ENCODE results near the gene SLC25A21.

The SLC25A21 gene

DNA sequence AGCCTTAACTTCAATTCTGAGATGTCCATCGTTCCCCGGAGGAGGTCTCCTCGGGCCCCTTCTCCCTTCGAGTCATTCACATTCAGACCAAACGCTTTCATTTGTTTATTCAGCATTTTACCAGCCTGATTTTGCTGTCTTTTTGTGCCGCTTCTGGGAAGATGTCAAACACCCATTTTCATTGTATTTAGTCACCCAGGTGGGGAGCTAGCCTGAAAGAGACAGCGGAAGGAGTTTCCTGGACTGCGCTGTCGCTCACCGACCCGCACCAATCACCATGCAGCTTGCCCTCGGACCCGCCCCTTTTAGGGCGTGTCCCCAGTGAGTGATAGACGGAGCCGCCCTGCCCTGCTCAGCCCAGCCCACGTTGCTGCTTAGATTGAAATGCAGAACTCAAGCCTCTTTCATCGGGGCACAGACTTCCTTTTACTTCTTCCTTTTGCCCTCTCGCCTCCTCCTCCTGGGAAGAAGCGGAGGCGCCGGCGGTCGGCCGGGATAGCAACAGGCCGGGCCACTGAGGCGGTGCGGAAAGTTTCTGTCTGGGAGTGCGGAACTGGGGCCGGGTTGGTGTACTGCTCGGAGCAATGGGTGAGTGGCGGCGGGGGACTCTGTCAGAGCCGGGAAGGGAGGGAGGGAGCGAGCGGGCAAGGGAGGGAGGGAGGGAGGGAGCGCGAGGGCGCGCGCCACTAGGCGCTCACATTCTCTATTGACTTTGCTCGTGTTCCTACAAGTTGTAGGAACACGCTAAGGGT, 510.7 kb downstream of the SLC25A21 start, which contains the start of gene PAX9:
Gene PAX9, plus strand, starts transcription at position 355 of the 752 bp plus-strand sequence. Its CDS starts 230 bp downstream, at position 585.
- Histone ChIP-seq H3K27me3 (ENCODE audit: control insufficient read depth in 1 of 2, insufficient read depth in 2 of 2, low read length in 2 of 2) (peaks cover 98 to 100% of the 10 kb centered on the region in 2 donors), H3K27ac (ENCODE audit: low read depth, low read length) (no peak within 1 kb of the TSS), H3K9me3 (ENCODE audit: low read length) (no peaks in the 10 kb centered on the region), H3K36me3 (ENCODE audit: insufficient read depth, low read length) (no peaks in the 10 kb centered on the region), H3K4me3 (ENCODE audit: low read depth in 1 of 2, low read length in 2 of 2) (peak within 1 kb of the TSS; percentile 29 to 50), H3K9ac (ENCODE audit: low read length) (no peak within 1 kb of the TSS), H3K4me1 (ENCODE audit: insufficient read depth, low read length) (peaks cover 42% of the 10 kb centered on the region)

DNA sequence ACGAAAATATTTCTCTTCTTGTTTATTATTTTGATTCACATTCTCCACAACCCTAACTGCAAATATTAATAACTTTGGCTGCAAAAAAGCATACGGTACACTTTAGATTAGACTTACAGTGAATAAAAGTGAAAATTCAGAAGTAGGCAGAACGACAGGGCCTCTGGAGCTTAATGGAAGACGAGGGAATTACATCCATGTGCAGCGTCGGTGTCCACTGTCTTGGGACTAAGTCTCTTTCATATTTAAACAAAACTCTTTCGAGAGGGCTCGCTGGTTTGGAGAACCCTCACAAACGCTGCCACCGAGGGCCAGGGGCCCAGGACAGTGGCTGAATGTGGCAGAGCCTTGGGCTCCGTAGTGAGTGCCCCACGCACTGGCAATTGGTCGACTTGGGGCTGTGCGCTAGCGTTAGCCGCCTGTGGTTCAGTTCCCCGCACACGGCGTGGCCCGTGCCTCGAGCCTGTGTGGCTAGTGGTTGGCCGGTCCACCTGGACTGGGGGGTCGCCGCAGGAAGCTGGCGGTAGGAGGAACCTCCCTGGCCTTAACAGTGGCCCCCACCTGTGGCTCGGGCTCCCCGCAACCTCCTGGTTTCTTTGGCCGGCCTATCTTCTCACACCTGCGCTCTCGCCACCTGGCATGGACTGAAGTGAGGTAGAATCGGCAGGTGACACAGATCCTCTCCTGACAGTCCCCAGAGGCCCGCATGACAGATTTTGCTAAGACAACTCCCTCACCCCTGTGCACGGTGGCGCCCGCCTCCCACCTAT, 511.5 kb downstream of the SLC25A21 start:
- Histone ChIP-seq H3K27me3 (ENCODE audit: control insufficient read depth in 1 of 2, insufficient read depth in 2 of 2, low read length in 2 of 2) (peaks cover 98 to 100% of the 10 kb centered on the region in 2 donors), H3K4me3 (ENCODE audit: low read depth in 1 of 2, low read length in 2 of 2) (peak overlapping the region in 1 of 2 donors; percentile 29), H3K36me3 (ENCODE audit: insufficient read depth, low read length) (no peaks in the 10 kb centered on the region), H3K9ac (ENCODE audit: low read length) (no peak overlapping the region), H3K9me3 (ENCODE audit: low read length) (no peaks in the 10 kb centered on the region), H3K27ac (ENCODE audit: low read depth, low read length) (no peak overlapping the region), H3K4me1 (ENCODE audit: insufficient read depth, low read length) (peaks cover 49% of the 10 kb centered on the region)

DNA sequence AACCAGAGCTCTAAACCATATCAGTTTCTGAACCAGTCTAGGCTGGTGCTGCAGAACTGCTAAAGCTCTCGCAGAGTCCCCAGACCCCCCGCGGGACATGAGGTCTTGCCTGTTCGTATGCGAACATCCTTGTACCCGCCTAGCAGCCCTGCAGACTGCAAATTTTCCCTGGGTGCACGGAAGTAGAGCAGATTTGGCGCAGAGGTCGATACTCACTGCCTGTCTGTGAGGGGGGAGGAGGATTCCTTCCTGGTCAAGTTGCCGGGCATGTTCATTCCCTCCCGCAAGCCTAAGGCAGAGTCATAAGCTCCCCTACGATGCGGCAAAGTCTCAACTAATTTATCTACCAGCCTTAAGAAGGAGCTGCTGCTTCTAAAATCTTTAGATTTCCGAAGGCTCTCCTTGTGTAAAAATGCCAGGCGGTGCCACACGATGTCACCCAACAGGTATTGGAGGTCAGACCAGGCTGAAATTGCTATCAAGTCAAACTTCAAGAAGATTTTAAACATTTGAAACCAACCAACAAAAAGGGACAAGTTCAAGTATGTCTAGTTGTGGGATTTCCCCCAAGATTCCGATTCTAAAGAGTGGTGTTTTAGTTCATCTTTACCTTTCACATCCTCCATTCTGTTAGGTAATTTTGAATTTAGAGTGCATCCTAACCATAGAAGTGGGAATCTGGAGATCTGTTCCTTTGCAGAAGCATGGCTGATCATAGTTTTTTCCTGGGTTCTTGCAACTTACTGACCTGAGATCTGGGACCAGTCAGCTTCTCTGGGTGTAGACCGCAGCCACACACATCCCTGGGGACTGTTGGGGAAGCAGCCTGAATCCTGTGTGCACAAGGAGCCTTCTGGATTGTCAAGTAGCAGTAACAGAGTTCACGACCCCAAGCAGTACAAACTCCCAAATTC, 512.3 kb downstream of the SLC25A21 start:
- peaks cover 51% of the 10 kb centered on the region for H3K4me1 ChIP-seq (ENCODE audit: insufficient read depth, low read length)
- no peak overlapping the region for H3K27ac ChIP-seq (ENCODE audit: low read depth, low read length)
- no peak overlapping the region for H3K4me3 ChIP-seq (ENCODE audit: low read depth in 1 of 2, low read length in 2 of 2)
- no peaks in the 10 kb centered on the region for H3K36me3 ChIP-seq (ENCODE audit: insufficient read depth, low read length)
- H3K9me3 ChIP-seq (ENCODE audit: low read length), result no peaks in the 10 kb centered on the region
- no peak overlapping the region for H3K9ac ChIP-seq (ENCODE audit: low read length)
- H3K27me3 ChIP-seq (ENCODE audit: control insufficient read depth in 1 of 2, insufficient read depth in 2 of 2, low read length in 2 of 2), result peaks cover 98 to 100% of the 10 kb centered on the region in 2 donors

DNA sequence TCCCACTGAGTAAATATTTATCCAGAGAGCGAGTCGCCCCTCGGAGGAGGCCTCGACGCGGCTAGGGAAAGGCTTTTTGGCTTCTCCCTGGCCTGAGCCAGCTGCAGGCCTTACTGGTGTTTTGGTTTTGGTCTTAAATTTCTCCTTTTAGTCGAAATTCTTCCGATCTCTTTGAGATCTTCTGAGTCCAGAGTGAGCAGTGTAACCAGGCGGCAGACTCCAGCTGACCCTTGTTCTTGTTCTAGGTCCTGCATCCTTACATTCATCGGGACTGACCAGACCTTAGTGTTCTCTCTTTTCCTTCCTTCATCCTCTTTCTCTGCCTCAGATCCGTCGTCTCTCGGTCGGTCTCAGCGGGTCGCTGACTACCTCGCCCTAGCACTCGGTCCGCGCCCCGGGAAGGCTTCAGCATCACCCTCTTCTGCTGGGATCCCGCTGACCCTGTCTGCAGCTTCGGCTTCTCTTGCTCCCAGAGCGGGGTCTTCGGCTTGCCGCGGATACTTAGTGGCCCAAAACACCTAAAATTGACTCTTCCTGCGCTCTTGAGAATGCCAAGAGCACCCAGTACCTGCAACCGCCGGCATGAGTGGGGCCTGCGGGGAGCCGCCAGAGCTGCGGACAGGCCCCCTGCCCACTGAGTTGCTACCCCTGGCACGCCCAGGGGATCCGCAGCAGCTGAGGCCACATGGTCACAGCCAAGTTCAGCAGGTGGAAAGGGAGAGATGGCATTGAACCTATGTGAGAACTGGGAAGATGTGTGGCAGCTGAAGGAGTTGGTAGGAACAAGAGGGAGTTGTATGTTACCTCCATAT, 513.2 kb downstream of the SLC25A21 start:
- Histone ChIP-seq H3K9me3 (ENCODE audit: low read length) (no peaks in the 10 kb centered on the region), H3K4me1 (ENCODE audit: insufficient read depth, low read length) (peaks cover 50% of the 10 kb centered on the region), H3K4me3 (ENCODE audit: low read depth in 1 of 2, low read length in 2 of 2) (no peak overlapping the region), H3K9ac (ENCODE audit: low read length) (no peak overlapping the region), H3K27me3 (ENCODE audit: control insufficient read depth in 1 of 2, insufficient read depth in 2 of 2, low read length in 2 of 2) (peaks cover 98 to 100% of the 10 kb centered on the region in 2 donors), H3K36me3 (ENCODE audit: insufficient read depth, low read length) (no peaks in the 10 kb centered on the region), H3K27ac (ENCODE audit: low read depth, low read length) (no peak overlapping the region)

DNA sequence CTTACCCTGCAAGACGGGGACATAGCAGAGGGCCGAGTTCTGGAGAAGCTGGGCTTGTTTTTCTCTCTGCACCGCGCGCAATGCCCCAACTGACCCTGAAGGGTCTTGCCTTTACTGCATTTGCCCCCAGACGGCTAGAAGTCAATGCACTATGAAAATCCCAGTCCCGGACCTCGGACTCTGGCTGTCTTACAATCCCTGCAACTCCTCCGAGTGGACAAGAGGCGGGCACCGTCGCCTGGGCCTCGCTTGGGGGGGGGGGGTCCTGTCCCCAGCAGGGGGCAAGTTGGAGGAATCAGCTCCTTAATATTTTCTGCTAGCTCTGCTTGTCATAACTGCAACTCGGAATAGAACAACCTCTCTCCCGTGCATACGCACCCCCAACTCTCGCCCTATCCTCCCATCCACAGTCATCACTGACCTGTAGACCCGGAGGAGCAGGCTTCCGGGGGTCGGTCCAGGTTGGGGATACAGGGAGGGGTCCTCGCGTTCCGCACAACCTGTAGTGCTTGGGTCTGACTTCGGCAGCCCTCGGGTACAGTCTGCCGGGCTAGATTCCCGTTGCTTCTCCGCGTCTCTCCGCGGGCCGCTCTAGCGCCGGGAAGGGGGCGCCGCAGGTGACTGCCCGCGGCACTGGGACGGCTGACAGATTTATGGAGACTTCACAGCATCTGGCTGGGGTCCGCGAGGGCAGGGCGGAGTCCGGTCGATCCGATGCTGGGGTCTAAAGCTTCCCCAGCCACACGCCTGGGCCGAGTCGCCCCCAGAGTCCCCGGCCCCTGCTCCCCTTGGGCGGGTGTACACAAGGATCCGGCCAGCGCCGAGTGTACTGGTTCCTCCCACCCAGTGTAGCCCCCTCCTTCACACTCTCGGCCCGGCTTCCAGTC, 514.0 kb downstream of the SLC25A21 start:
- H3K4me1 ChIP-seq (ENCODE audit: insufficient read depth, low read length), result peaks cover 42% of the 10 kb centered on the region
- no peaks in the 10 kb centered on the region for H3K9me3 ChIP-seq (ENCODE audit: low read length)
- H3K36me3 ChIP-seq (ENCODE audit: insufficient read depth, low read length), result no peaks in the 10 kb centered on the region
- H3K27ac ChIP-seq (ENCODE audit: low read depth, low read length), result no peak overlapping the region
- H3K9ac ChIP-seq (ENCODE audit: low read length), result no peak overlapping the region
- H3K4me3 ChIP-seq (ENCODE audit: low read depth in 1 of 2, low read length in 2 of 2), result peak overlapping the region in 1 of 2 donors; percentile 27
- peaks cover 98 to 100% of the 10 kb centered on the region in 2 donors for H3K27me3 ChIP-seq (ENCODE audit: control insufficient read depth in 1 of 2, insufficient read depth in 2 of 2, low read length in 2 of 2)

DNA sequence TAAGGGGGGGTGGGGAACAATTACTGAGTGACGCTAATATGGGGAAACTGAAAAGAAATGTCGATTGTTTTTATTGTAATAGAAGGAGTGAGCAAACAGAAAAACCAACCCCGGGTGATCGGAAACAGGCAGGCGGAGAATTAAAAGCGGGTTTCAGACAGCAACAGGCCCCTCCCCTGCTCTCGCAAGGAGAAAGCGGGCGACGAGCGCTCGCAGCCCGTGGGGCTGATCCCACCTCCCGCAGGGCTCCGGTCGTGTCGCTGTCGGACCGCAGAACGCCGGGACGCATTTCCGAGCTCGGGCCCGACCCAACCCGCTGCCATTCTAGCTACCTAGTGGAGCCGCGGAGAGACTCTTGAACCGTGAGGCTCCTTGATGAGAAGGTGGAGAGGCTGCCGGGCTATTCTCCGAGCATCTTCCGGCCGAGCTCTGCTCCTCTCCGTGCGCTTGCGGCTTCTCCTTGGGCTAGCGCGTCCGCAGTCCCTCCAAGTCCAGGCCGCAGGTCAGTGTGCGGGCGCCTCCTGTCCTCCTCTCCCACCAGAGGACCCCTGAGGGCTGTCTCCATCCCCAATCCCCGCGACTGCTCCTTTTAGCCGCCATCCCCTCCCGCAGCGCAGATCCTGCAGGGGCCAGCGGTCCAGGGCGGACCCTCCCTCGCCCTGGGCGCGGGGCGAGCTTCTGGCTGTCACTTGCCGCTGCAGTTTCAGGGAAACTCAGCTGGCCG, 514.8 kb downstream of the SLC25A21 start:
- Histone ChIP-seq H3K9ac (ENCODE audit: low read length) (no peak overlapping the region), H3K27ac (ENCODE audit: low read depth, low read length) (no peak overlapping the region), H3K4me1 (ENCODE audit: insufficient read depth, low read length) (peaks cover 36% of the 10 kb centered on the region), H3K27me3 (ENCODE audit: control insufficient read depth in 1 of 2, insufficient read depth in 2 of 2, low read length in 2 of 2) (peaks cover 98 to 100% of the 10 kb centered on the region in 2 donors), H3K4me3 (ENCODE audit: low read depth in 1 of 2, low read length in 2 of 2) (peak overlapping the region; percentile 6 to 27), H3K36me3 (ENCODE audit: insufficient read depth, low read length) (no peaks in the 10 kb centered on the region), H3K9me3 (ENCODE audit: low read length) (no peaks in the 10 kb centered on the region)

DNA sequence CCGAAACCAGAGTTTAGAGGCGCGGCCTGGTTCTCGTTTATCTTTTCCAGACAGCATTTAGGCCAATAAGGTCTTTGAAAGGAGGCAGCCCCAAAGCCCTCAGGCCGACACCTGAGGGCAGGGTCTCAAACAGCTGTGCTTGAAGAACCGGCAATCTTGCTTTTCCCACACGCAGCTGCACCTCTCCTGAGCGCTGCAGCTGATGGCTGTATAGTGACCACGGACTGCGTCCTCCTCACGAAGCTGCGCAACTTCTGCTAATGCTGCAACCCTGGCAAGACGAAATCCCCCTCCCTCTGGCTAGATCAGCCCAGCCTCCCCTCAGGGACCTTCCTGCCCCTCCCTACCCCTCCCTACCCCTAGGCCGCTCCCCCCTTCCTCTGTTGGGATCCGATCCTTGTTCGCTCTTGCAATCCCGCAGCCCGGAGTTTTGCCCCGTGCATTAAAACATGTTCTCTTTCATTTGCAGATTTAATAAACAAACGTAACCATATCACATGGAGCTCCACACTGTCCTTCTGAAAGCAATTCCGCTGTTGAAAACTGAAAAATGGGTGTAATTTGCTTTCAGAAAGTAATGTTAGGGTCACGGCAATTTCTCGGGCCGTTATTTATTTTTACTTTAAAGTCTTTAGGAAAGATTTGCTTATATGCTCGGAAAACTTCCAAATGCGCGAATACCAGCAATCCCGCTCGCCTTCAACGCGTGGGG, 515.6 kb downstream of the SLC25A21 start:
- H3K4me3 ChIP-seq (ENCODE audit: low read depth in 1 of 2, low read length in 2 of 2), result peak overlapping the region; percentile 6 to 27
- H3K36me3 ChIP-seq (ENCODE audit: insufficient read depth, low read length), result no peaks in the 10 kb centered on the region
- peaks cover 30% of the 10 kb centered on the region for H3K4me1 ChIP-seq (ENCODE audit: insufficient read depth, low read length)
- no peak overlapping the region for H3K9ac ChIP-seq (ENCODE audit: low read length)
- H3K27ac ChIP-seq (ENCODE audit: low read depth, low read length), result no peak overlapping the region
- no peaks in the 10 kb centered on the region for H3K9me3 ChIP-seq (ENCODE audit: low read length)
- H3K27me3 ChIP-seq (ENCODE audit: control insufficient read depth in 1 of 2, insufficient read depth in 2 of 2, low read length in 2 of 2), result peaks cover 98 to 100% of the 10 kb centered on the region in 2 donors

DNA sequence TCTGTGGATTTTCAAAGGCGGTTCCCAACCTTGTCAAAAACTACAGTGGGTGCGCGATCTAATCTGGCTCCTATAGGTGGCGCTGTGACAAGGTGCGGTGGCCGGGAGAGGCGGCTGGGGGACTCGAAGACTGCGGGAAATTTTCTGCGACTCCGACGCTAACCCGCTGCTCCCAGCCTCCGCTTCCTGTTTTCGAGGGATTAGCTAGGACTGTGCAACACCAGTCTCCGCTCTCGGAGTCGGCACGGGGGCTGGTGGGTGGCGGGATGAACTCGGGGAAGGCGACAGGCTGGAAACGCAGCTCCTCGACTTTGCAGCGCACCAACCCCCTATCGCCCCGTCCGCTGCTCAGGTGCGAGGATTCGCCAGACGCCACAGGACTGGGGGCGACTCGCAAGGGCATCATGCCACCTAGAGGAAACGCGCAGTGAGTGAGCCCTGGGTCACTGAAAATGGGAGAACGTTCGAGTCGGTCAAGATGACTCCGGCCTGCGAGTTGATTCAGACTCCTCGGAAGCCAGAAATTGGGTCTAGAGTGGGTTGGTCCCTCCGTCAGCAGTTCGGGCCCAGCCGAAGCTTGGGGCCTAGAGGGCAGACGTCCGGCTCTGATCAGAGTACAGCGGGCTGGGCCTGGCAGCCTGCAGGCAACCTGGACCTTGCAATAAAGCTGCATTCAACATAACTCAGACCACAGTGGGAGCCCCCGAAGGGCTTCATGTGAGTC, 516.3 kb downstream of the SLC25A21 start:
- Histone ChIP-seq H3K4me3 (ENCODE audit: low read depth in 1 of 2, low read length in 2 of 2) (peak overlapping the region in 1 of 2 donors; percentile 31), H3K27ac (ENCODE audit: low read depth, low read length) (no peak overlapping the region), H3K27me3 (ENCODE audit: control insufficient read depth in 1 of 2, insufficient read depth in 2 of 2, low read length in 2 of 2) (peaks cover 96 to 100% of the 10 kb centered on the region in 2 donors), H3K9ac (ENCODE audit: low read length) (no peak overlapping the region), H3K36me3 (ENCODE audit: insufficient read depth, low read length) (no peaks in the 10 kb centered on the region), H3K4me1 (ENCODE audit: insufficient read depth, low read length) (peaks cover 30% of the 10 kb centered on the region), H3K9me3 (ENCODE audit: low read length) (no peaks in the 10 kb centered on the region)

DNA sequence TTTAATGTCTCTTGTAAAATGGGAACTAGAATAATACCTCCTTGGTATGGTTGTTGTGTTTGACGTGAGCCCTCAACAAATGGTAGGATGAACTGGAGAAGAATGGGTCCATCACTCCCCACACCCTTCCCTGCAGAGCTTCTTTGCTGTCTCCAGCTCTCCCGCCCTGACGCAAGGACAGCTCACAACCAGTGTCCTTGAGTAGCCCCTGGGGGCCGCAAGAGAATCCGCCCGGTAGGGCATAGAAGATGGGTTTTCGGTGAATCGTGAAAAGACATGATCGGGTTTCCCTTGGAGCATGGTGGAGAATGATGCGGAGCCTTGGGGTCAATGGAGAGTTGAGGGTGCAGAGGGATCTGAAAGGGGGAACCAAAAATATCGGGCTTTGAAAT, 516.8 kb downstream of the SLC25A21 start:
- H3K4me3 ChIP-seq (ENCODE audit: low read depth in 1 of 2, low read length in 2 of 2), result no peak overlapping the region
- H3K27me3 ChIP-seq (ENCODE audit: control insufficient read depth in 1 of 2, insufficient read depth in 2 of 2, low read length in 2 of 2), result peaks cover 92 to 100% of the 10 kb centered on the region in 2 donors
- no peaks in the 10 kb centered on the region for H3K36me3 ChIP-seq (ENCODE audit: insufficient read depth, low read length)
- no peak overlapping the region for H3K27ac ChIP-seq (ENCODE audit: low read depth, low read length)
- no peak overlapping the region for H3K9ac ChIP-seq (ENCODE audit: low read length)
- H3K4me1 ChIP-seq (ENCODE audit: insufficient read depth, low read length), result peaks cover 30% of the 10 kb centered on the region
- no peaks in the 10 kb centered on the region for H3K9me3 ChIP-seq (ENCODE audit: low read length)
